Measurements from ENCODE around the gene TCL1A.

TCL1A gene

DNA sequence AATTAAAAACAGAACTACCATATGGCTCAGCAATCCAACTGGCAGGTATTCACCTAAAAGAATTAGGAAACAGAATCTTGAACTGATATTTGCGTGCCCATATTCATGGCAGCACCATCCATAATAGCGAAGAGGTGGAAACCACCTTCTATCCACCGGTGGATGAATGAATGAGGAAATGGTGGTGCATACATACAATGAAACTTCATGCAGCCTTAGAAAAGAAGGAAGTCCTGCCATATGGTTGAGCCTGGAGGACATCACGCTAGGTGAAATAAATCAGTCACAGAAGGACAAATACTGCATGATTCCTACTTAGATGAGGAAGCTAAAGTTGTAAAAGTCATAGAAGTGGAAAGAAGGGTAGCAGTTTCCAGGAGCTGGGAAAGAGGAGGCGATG lies 6.6 kb downstream of the TCL1A start:
- TF ChIP-seq, protein P1, sequence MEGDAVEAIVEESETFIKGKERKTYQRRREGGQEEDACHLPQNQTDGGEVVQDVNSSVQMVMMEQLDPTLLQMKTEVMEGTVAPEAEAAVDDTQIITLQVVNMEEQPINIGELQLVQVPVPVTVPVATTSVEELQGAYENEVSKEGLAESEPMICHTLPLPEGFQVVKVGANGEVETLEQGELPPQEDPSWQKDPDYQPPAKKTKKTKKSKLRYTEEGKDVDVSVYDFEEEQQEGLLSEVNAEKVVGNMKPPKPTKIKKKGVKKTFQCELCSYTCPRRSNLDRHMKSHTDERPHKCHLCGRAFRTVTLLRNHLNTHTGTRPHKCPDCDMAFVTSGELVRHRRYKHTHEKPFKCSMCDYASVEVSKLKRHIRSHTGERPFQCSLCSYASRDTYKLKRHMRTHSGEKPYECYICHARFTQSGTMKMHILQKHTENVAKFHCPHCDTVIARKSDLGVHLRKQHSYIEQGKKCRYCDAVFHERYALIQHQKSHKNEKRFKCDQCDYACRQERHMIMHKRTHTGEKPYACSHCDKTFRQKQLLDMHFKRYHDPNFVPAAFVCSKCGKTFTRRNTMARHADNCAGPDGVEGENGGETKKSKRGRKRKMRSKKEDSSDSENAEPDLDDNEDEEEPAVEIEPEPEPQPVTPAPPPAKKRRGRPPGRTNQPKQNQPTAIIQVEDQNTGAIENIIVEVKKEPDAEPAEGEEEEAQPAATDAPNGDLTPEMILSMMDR (IDR thresholded peaks at IDR 0.05): no peak
- H3K4me3 ChIP-seq: no peak overlapping the region
- no peak for DNase-seq (ENCODE audit: low spot score)
- H3K27ac ChIP-seq: no peak overlapping the region

DNA sequence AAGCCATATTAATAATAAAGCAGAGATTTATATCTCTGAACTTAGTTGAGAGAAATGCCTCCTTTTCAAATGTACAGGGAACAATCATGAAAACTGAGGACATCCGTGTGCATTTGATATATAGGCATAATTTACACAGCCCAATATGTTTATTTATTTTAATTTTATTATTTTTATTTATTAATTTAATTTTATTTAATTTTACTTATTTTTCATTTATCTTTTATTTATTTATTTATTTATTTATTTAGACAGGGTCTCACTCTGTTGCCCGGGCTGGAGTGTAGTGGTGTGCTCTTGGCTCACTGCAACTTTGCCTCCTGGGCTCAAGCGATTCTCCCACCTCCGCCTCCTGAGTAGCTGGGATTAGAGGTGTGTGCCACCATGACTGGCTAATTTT lies 8.4 kb downstream of the TCL1A start:
- no peak for DNase-seq (ENCODE audit: low spot score)
- Histone ChIP-seq H3K27ac (no peak overlapping the region), H3K4me3 (no peak overlapping the region)
- TF ChIP-seq, protein P1 (IDR thresholded peaks at IDR 0.05): no peak

DNA sequence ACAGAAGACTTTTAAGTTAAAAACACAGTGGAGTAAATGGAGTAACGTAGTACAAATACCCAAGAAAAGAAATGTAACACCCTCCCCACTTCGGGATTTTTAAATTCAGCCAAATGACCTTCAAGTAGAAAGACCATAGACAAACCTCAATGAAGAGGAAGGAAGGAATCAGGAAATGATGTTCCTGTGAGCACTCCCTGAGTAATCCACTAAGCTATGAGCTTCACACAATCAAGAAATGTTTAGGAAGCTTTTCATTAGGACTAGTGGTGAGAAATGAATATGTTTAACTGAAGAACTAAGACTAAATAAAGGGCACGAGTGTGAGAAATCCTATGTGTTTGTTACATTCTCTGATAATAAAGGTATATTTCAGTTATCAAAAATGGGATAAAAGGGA lies 10.1 kb downstream of the TCL1A start:
- TF ChIP-seq, protein P1 (IDR thresholded peaks at IDR 0.05): no peak
- no peak overlapping the region for H3K27ac ChIP-seq
- no peak overlapping the region for H3K4me3 ChIP-seq
- DNase-seq (ENCODE audit: low spot score): no peak

DNA sequence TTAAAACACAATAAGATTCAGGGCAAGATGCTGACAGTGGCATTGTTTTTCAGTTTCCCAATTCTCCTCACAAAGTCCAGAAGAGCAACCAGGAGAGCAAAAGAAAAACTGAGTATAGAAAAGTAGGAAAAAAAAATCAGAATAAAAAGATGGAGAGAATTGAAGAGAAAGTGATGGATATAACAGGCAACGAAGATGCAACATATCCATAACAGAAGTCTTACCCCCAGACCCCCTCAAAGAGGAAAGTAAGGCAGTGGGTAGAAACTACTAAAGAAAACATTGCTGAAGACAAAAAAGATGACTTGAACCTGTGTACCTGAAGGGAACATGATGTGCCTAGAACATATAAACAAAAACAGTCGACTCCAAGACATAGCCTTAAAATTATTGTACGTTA lies 10.6 kb downstream of the TCL1A start:
- no peak overlapping the region for H3K27ac ChIP-seq
- TF ChIP-seq, protein P1 (IDR thresholded peaks at IDR 0.05): no peak
- no peak for DNase-seq (ENCODE audit: low spot score)
- H3K4me3 ChIP-seq: no peak overlapping the region

DNA sequence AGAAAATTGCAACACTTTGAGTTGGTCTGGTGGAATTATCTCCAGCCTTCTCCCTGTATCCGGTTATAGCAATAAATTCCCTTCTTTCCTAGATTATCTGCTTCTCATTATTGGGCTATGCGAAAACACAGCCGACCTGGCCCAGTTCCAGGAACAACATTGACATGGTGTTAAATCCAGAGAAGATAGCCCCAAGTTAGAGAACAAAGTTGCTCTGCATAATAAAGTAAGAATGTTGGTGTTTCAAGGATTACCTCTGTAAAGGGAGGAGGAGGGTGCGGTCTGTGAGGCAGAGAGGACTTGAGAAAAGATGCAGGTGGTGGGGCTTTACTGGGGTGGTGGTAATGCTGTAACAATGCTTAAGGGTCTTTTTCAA lies 12.1 kb downstream of the TCL1A start:
- DNase-seq (ENCODE audit: low spot score): no peak
- no peak overlapping the region for H3K27ac ChIP-seq
- H3K4me3 ChIP-seq: no peak overlapping the region
- TF ChIP-seq, protein P1 (IDR thresholded peaks at IDR 0.05): no peak

DNA sequence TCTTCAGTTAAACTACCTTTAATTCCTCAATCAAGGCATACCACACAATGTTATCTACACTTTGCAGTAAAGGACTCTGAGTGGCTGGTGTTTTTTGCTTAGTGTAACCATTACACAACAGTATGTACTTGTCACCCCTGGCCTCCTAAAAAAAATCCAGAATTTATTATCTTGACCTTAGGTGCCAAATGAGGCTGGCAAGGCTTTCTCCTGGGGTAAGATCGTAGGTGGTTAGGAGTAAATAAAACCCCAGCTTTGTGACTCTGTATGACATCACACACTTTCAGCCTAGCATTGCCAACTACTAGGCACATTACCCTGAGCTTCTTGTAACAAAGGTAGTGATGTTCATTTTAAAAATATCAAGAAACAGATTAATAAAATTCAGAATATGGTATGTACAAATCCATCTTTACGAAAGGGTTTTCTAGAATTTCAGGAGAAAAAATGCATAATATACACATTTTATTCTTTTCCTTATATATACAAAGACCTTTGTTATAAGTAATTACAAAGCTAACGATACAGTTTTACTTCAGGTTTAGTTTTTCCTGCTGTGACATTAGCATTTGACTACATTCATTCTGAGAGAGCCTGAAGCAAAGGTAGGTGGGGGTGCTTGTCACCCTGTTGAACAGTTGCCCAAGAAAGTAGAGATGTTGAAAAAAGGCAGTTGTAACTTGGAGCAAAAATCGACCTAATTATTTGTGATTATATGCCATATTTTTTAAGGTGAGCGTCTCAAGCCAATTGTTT lies 13.5 kb downstream of the TCL1A start:
- no peak overlapping the region for H3K27ac ChIP-seq
- no peak overlapping the region for H3K4me3 ChIP-seq
- TF ChIP-seq, protein P1 (IDR thresholded peaks at IDR 0.05): no peak
- DNase-seq (ENCODE audit: low spot score): no peak

- no peak for DNase-seq (ENCODE audit: low spot score)
- Histone ChIP-seq H3K4me3 (no peak overlapping the region), H3K27ac (no peak overlapping the region)
- TF ChIP-seq, protein P1 (IDR thresholded peaks at IDR 0.05): no peak
Measured at GRCh38 chr14:95699412-95699811, 14.5 kb downstream of the TCL1A start.
